H1 (cell line): ENCODE data around the gene SEC11A. TPM values are rescaled to one million over a fixed set of nuclear protein-coding genes. Genes with fewer than 3 reads are reported as not detected.

Experiments used
- CTCF ChIA-PET: fragments of 300-600 bp; sonication (Branson Sonifier 250); formaldehyde crosslinking; loops from one replicate; lab custom pipeline; 2021; ENCODE audit not compliant: partially characterized antibody; lab: Charles Lee
- POLR2A ChIA-PET: fragments of 300-600 bp; sonication (Branson Sonifier 250); formaldehyde crosslinking; loops from one replicate; lab custom pipeline; 2021; ENCODE audit warnings: inconsistent platforms; ENCODE audit not compliant: partially characterized antibody; lab: Charles Lee
- DNase-seq, 2 experiments: peaks; one replicate each; pipeline versions ENCODE4 v3.0.0 to v3.0.0-alpha.2; 2010 to 2022; ENCODE audit warnings: low spot score in 2 of 2, low read depth in 1 of 2, mixed read lengths in 1 of 2
- FAIRE-seq: peaks from 2 replicates; lab custom pipeline; 2011; peaks lifted over from hg19 to GRCh38; lab: Jason Lieb, UNC
- H2AFZ ChIP-seq: 2 replicates; pipeline ENCODE4 v1.8.1; 2012; ENCODE audit warnings: low read length, inconsistent platforms
- H2AK5ac ChIP-seq: 2 replicates; pipeline ENCODE4 v1.6.1; 2013; ENCODE audit warnings: low read depth, low read length
- H2BK120ac ChIP-seq: replicated peaks from 2 replicates; pipeline ENCODE3; 2013; ENCODE audit warnings: low read depth, low read length, inconsistent platforms
- H2BK12ac ChIP-seq: 2 replicates; pipeline ENCODE4 v1.6.1; 2013; ENCODE audit warnings: low read depth, low read length
- H2BK15ac ChIP-seq: 2 replicates; pipeline ENCODE4 v1.6.1; 2013; ENCODE audit warnings: low read length
- H2BK20ac ChIP-seq: 2 replicates; pipeline ENCODE4 v1.6.1; 2013; ENCODE audit warnings: low read length
- H2BK5ac ChIP-seq: 2 replicates; pipeline ENCODE4 v1.6.1; 2013; ENCODE audit warnings: low read depth, low read length
- H3K14ac ChIP-seq: 2 replicates; pipeline ENCODE4 v1.6.1; 2013; ENCODE audit warnings: inconsistent platforms; ENCODE audit not compliant: insufficient read length
- H3K18ac ChIP-seq: 2 replicates; pipeline ENCODE4 v1.6.1; 2013; ENCODE audit warnings: low read length; ENCODE audit errors: extremely low read depth
- H3K23ac ChIP-seq: 2 replicates; pipeline ENCODE4 v1.6.1; 2013; ENCODE audit warnings: inconsistent platforms; ENCODE audit not compliant: insufficient read length
- H3K23me2 ChIP-seq: 2 replicates; pipeline ENCODE4 v1.6.1; 2013; ENCODE audit warnings: low read depth, low read length
- H3K27ac ChIP-seq: 2 replicates; pipeline ENCODE4 v1.6.1; 2011; ENCODE audit warnings: low read depth, low read length, inconsistent platforms
- H3K27me3 ChIP-seq, 4 experiments: replicated peaks in 1 of 4; 1 replicate in 1 of 4; 2 replicates in 3 of 4; pipeline versions ENCODE4 v1.6.1 to v1.8.1; 2011 to 2013; ENCODE audit warnings: low read length in 3 of 4, mild to moderate bottlenecking in 3 of 4, inconsistent platforms in 2 of 4, mixed read lengths in 2 of 4, moderate library complexity in 1 of 4; ENCODE audit not compliant: control insufficient read depth in 3 of 4, insufficient read depth in 3 of 4; ENCODE audit errors: extremely low read depth in 1 of 4
- H3K36me3 ChIP-seq, 4 experiments: 2 replicates each; pipeline versions ENCODE4 v1.6.1 to v1.8.1; 2011 to 2013; ENCODE audit warnings: mild to moderate bottlenecking in 4 of 4, low read length in 3 of 4, moderate library complexity in 2 of 4, control low read depth in 1 of 4, inconsistent platforms in 1 of 4; ENCODE audit not compliant: insufficient read depth in 4 of 4, control insufficient read depth in 2 of 4
- H3K4ac ChIP-seq: replicated peaks from 2 replicates; pipeline ENCODE3; 2013; ENCODE audit warnings: low read length, low read depth, mixed read lengths, inconsistent platforms; ENCODE audit not compliant: insufficient read length
- H3K4me1 ChIP-seq, 4 experiments: replicated peaks in 1 of 4; 1 replicate in 1 of 4; 2 replicates in 3 of 4; pipeline versions ENCODE4 v1.6.1 to v1.8.1; 2011 to 2013; ENCODE audit warnings: low read length in 3 of 4, inconsistent platforms in 2 of 4, mixed read lengths in 1 of 4; ENCODE audit not compliant: insufficient read depth in 4 of 4, control insufficient read depth in 3 of 4
- H3K4me2 ChIP-seq, 2 experiments: 2 replicates each; pipeline versions ENCODE4 v1.6.1 to v1.8.1; 2011 to 2013; ENCODE audit warnings: low read depth in 2 of 2, low read length in 2 of 2, control low read depth in 1 of 2, inconsistent platforms in 1 of 2, mild to moderate bottlenecking in 1 of 2; ENCODE audit not compliant: insufficient read depth in 1 of 2
- H3K4me3 ChIP-seq, 4 experiments: fragments of 200-600, 300-600 bp in 1 of 4; sonication (generic), shearing (Covaris generic), sonication (Bioruptor Twin) in 1 of 4; 2 replicates each; pipeline versions ENCODE4 v1.5.1 to v1.8.1; 2011 to 2016; ENCODE audit warnings: low read length in 4 of 4, low read depth in 3 of 4, control low read depth in 2 of 4, inconsistent platforms in 2 of 4, mild to moderate bottlenecking in 2 of 4, mixed read lengths in 1 of 4, moderate library complexity in 1 of 4; ENCODE audit not compliant: insufficient read depth in 2 of 4; ENCODE audit errors: extremely low read depth in 1 of 4
- H3K56ac ChIP-seq: replicated peaks from 2 replicates; pipeline ENCODE3; 2013; ENCODE audit warnings: low read depth, mild to moderate bottlenecking, mixed read lengths, low read length, inconsistent platforms; ENCODE audit not compliant: insufficient read length
- H3K79me1 ChIP-seq: 2 replicates; pipeline ENCODE4 v1.6.1; 2013; ENCODE audit warnings: low read depth, low read length, control low read depth
- H3K79me2 ChIP-seq, 2 experiments: 2 replicates each; pipeline versions ENCODE4 v1.6.1 to v1.8.1; 2012 to 2013; ENCODE audit warnings: low read length in 2 of 2, mild to moderate bottlenecking in 2 of 2, inconsistent platforms in 1 of 2; ENCODE audit not compliant: insufficient read depth in 2 of 2, control insufficient read depth in 1 of 2
- H3K9ac ChIP-seq, 4 experiments: replicated peaks in 1 of 4; 1 replicate in 1 of 4; 2 replicates in 3 of 4; pipeline versions ENCODE4 v1.6.1 to v1.8.1; 2011 to 2013; ENCODE audit warnings: low read depth in 3 of 4, low read length in 3 of 4, control low read depth in 2 of 4, mild to moderate bottlenecking in 2 of 4, moderate library complexity in 2 of 4, inconsistent platforms in 1 of 4; ENCODE audit errors: extremely low read depth in 1 of 4
- H3K9me3 ChIP-seq, 2 experiments: 2 replicates each; pipeline versions ENCODE4 v1.6.1 to v1.8.1; 2012 to 2013; ENCODE audit warnings: mild to moderate bottlenecking in 2 of 2, moderate library complexity in 2 of 2, control low read depth in 1 of 2, inconsistent platforms in 1 of 2, low read depth in 1 of 2, low read length in 1 of 2, mixed read lengths in 1 of 2; ENCODE audit not compliant: insufficient read depth in 2 of 2
- H4K20me1 ChIP-seq, 2 experiments: replicated peaks in 1 of 2; 2 replicates each; pipeline versions ENCODE3 to v1.8.1; 2011 to 2013; ENCODE audit warnings: inconsistent platforms in 2 of 2, low read length in 2 of 2, mild to moderate bottlenecking in 1 of 2; ENCODE audit not compliant: insufficient read depth in 2 of 2, control insufficient read depth in 1 of 2
- H4K5ac ChIP-seq: 2 replicates; pipeline ENCODE4 v1.6.1; 2013; ENCODE audit warnings: low read length, low read depth, mixed read lengths, inconsistent platforms; ENCODE audit not compliant: insufficient read length
- H4K8ac ChIP-seq: 2 replicates; pipeline ENCODE4 v1.8.0; 2013; ENCODE audit warnings: mild to moderate bottlenecking, moderate library complexity, low read length, inconsistent platforms; ENCODE audit not compliant: insufficient read depth; ENCODE audit errors: extremely low read depth
- H4K91ac ChIP-seq: replicated peaks from 2 replicates; pipeline ENCODE3; 2013; ENCODE audit warnings: low read length, mixed read lengths, inconsistent platforms; ENCODE audit not compliant: insufficient read length
- CREB1 ChIP-seq: IDR thresholded peaks from 2 replicates; pipeline ENCODE4 v1.6.1; 2012; ENCODE audit warnings: inconsistent platforms
- EGR1 ChIP-seq: IDR thresholded peaks from 2 replicates; pipeline ENCODE4 v1.6.1; 2011; ENCODE audit warnings: low read depth, low read length, borderline replicate concordance
- EP300 ChIP-seq, 2 experiments: IDR thresholded peaks; 1 replicate in 1 of 2; 2 replicates in 1 of 2; pipeline ENCODE4 v1.6.1; 2011 to 2012; ENCODE audit warnings: low read depth in 2 of 2, low read length in 2 of 2, mild to moderate bottlenecking in 2 of 2, borderline replicate concordance in 1 of 2, inconsistent platforms in 1 of 2, moderate library complexity in 1 of 2
- FOSL1 ChIP-seq: IDR thresholded peaks from 2 replicates; pipeline ENCODE4 v1.6.1; 2011; ENCODE audit warnings: mild to moderate bottlenecking, low read depth, low read length, moderate library complexity; ENCODE audit not compliant: insufficient read depth
- GABPA ChIP-seq: IDR thresholded peaks from 2 replicates; pipeline ENCODE4 v1.6.1; 2011; ENCODE audit warnings: mild to moderate bottlenecking, low read length, moderate library complexity, borderline replicate concordance; ENCODE audit not compliant: insufficient read depth
- JUN ChIP-seq: IDR thresholded peaks from 2 replicates; pipeline ENCODE4 v1.6.1; 2011; ENCODE audit warnings: low read depth, mild to moderate bottlenecking, improper control_type of control experiment, low read length
- RNF2 ChIP-seq: fragments of 200-900, 300-1000 bp; sonication (generic); IDR thresholded peaks from 2 replicates; pipeline ENCODE4 v1.7.1; 2016; ENCODE audit warnings: borderline replicate concordance, low read depth, mild to moderate bottlenecking, antibody characterized with exemption, low read length; ENCODE audit not compliant: poor library complexity, severe bottlenecking; ENCODE audit errors: missing control alignments
- SP4 ChIP-seq: IDR thresholded peaks from 2 replicates; pipeline ENCODE4 v1.6.1; 2012; ENCODE audit warnings: low read length, inconsistent platforms
- WGBS, 2 experiments: shearing (Covaris generic) in 1 of 2; methylation state at CpG; one replicate each; pipeline versions ENCODE4 v1.1.6 to v1.1.7; 2013 to 2015; ENCODE audit warnings: low lambda C conversion rate in 2 of 2, mixed read lengths in 2 of 2, inconsistent platforms in 1 of 2, low coverage in 1 of 2, missing lambda C conversion rate in 1 of 2; ENCODE audit not compliant: insufficient replicate concordance in 2 of 2, insufficient coverage in 1 of 2, insufficient read length in 1 of 2; ENCODE audit errors: extremely low coverage in 1 of 2, missing lambda C conversion rate in 1 of 2; 5-methylcytosine and 5-hydroxymethylcytosine counted together
- polyA plus RNA-seq, 7 experiments: library from polyadenylated mRNA; depleted of rRNA in 3 of 7; stranded (reverse) in 5 of 7; unstranded in 2 of 7; fragments of >200 nt in 5 of 7; fragments of 200-250 nt in 2 of 7; gene quantifications; 1 replicate in 5 of 7; 2 replicates in 1 of 7; 4 replicates in 1 of 7; pipeline versions ENCODE4 v1.2.1 to v1.2.3, GENCODE V29; 2011 to 2013; ENCODE audit warnings: missing spikeins in 2 of 7, mixed read lengths in 2 of 7
- total RNA-seq: library from RNA; stranded (reverse); fragmentation: NEBNext Ultra II Directional; extraction: Animal tissue kit (Norgen Biotek cat#: 25700); gene quantifications from 2 replicates; pipeline ENCODE4 v1.2.1, GENCODE V29; 2021
- TF ChIP-seq, protein P1 (sequence below): IDR thresholded peaks from 2 replicates; pipeline ENCODE4 v1.6.1; 2012; ENCODE audit warnings: inconsistent platforms
- TF ChIP-seq, protein P2 (sequence below): IDR thresholded peaks from 2 replicates; pipeline ENCODE4 v1.6.1; 2012; ENCODE audit warnings: low read length, inconsistent platforms

The SEC11A gene
- total and polyA plus RNA-seq, 2 of the 8 experiments (the other 6 are each of a cell fraction or from before 2014, with no cell fraction given): 268 to 316 TPM

DNA sequence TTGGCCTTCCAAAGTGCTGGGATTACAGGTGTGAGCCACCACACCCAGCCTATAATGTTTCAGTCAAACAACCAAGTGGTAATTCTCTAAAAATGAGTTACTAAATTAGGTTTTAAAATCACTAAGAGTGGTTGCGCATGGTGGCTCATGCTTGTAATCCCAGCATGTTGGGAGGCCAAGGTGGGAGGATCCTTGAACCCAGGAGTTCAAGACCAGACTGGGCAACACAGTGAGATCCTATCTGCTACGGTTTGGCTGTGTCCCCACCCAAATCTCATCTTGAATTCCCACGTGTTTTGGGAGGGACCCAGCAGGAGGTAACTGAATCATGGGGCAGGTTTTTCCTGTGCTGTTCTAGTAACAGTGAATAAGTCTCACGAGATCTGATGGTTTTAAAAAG, 26.1 kb downstream of the SEC11A start:
- no peak overlapping the region for H3K18ac ChIP-seq
- peaks cover 0 to 32% of the 10 kb centered on the region in 2 experiments; a peak in 3 of 4 replicates for H3K79me2 ChIP-seq
- 91% methylated on average over 4 of the region's 4 CpGs; no CpG with 5 or more reads in 1 of the 2 experiments for WGBS, 2 experiments
- H4K8ac ChIP-seq: no peak overlapping the region
- H4K5ac ChIP-seq: no peak overlapping the region
- H3K23me2 ChIP-seq: no peaks in the 10 kb centered on the region
- H3K4me2 ChIP-seq: no peak overlapping the region
- no peak overlapping the region for H3K9ac ChIP-seq
- no peaks in the 10 kb centered on the region for H3K4me1 ChIP-seq
- no peak overlapping the region for H3K27ac ChIP-seq
- no peak overlapping the region for H4K91ac ChIP-seq
- no peak overlapping the region for H2BK20ac ChIP-seq
- H2BK5ac ChIP-seq: no peak overlapping the region
- H4K20me1 ChIP-seq: no peaks in the 10 kb centered on the region
- no peak overlapping the region for H3K23ac ChIP-seq
- no peaks in the 10 kb centered on the region for H3K27me3 ChIP-seq
- H3K56ac ChIP-seq: no peak overlapping the region
- H3K79me1 ChIP-seq: no peaks in the 10 kb centered on the region; the same call in 1 of the 2 replicates
- H2BK15ac ChIP-seq: no peak overlapping the region
- no peaks in the 10 kb centered on the region for H3K9me3 ChIP-seq
- H2AFZ ChIP-seq: no peak overlapping the region
- DNase-seq (no peak), FAIRE-seq (no peak)
- H3K4ac ChIP-seq: no peak overlapping the region
- peaks cover 0 to 40% (median 17%) of the 10 kb centered on the region in 4 experiments; a peak in 4 of 8 replicates for H3K36me3 ChIP-seq
- H2BK12ac ChIP-seq: no peak overlapping the region
- no peak overlapping the region for H2AK5ac ChIP-seq
- H3K14ac ChIP-seq: no peak overlapping the region
- H2BK120ac ChIP-seq: no peak overlapping the region
- no peak overlapping the region for H3K4me3 ChIP-seq
- POLR2A ChIA-PET: interaction anchor here (0.6 kb wide), 1 partner anchor 107 kb away, joined by 4 read pairs; no protein-coding TSS in a partner anchor
- CTCF ChIA-PET: no interaction called here
- TF ChIP-seq RNF2 (no peak), JUN (no peak), SP4 (no peak), EGR1 (no peak), FOSL1 (no peak), CREB1 (no peak), EP300 (IDR thresholded peaks at IDR 0.05; ENCODE audit: borderline replicate concordance in 1 of 2, low read depth in 2 of 2, low read length in 2 of 2) (no peak), GABPA (no peak)
- TF ChIP-seq, protein P1, sequence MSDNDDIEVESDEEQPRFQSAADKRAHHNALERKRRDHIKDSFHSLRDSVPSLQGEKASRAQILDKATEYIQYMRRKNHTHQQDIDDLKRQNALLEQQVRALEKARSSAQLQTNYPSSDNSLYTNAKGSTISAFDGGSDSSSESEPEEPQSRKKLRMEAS: no peak
- TF ChIP-seq, protein P2, sequence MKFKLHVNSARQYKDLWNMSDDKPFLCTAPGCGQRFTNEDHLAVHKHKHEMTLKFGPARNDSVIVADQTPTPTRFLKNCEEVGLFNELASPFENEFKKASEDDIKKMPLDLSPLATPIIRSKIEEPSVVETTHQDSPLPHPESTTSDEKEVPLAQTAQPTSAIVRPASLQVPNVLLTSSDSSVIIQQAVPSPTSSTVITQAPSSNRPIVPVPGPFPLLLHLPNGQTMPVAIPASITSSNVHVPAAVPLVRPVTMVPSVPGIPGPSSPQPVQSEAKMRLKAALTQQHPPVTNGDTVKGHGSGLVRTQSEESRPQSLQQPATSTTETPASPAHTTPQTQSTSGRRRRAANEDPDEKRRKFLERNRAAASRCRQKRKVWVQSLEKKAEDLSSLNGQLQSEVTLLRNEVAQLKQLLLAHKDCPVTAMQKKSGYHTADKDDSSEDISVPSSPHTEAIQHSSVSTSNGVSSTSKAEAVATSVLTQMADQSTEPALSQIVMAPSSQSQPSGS: no peak
